LNCAP (cell line): ENCODE results near the gene CISD3.

Source experiments
- CTCF ChIP-seq: fragments of 450-650 bp; IDR thresholded peaks from 2 replicates; pipeline ENCODE4 v1.5.1; 2017; ENCODE audit warnings: mild to moderate bottlenecking

CISD3 gene

DNA sequence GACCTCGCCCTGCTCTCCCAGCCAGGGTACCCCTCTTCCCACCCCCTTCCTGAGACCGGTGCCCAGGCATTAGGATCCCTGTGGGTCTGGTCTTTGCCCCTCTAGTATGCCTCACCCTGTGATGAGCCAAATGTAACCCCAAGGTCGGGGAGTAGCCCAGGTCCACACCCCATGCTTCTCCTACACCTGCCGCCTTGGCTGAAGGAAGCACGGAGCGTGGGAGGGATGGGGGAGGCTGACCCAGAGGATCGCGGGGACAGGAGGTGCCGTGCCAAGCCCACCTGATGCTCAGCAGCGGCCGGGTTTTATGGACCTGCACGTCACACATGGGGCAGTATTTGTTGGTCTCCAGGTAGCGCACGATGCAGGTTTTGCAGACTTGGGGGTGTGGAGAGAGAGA lies 9.2 kb downstream of the CISD3 start:
- no peak for TF ChIP-seq CTCF

- no peak for TF ChIP-seq CTCF
Measured at GRCh38 chr17:38740044-38740443, 9.9 kb downstream of the CISD3 start.

DNA sequence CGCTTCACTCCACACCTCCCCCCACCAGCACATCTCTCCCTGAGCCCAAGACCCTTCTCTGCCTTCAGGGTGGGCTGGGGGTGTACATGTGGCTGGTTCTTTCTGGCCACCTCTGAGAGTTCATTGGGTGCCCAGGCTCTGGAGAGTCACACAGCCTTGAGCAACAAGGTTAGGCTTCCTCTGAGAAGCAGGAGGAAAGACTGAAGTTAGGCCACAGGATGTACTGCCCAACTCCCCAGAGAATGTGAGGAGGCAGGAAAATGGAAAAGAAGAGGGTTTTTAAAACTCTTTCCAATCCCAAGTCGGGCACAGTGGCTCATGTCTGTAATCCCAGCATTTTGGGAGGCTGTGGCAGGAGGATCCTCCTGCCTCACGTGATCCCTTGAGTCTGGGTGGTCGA lies 10.7 kb downstream of the CISD3 start:
- no peak for TF ChIP-seq CTCF

DNA sequence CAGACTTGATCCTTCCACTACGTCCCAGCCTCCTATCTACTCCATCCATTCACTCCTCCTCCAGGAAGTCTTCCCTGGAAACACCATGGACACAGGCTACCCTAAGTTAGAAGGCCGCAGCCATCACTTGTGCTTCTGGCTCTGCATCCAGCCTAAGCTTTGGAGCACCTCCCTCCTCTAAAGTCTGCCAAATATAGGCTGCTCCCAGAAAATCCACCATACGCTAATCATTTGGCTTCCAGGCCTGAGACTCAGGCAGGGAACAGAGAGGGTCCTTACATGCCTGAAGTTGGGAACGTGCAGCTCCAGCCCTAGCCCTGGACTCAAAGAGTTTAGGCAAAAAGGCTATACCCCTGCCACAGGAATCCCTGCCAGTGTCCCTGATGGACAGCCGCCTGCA lies 11.3 kb downstream of the CISD3 start:
- TF ChIP-seq CTCF: no peak

- no peak for TF ChIP-seq CTCF
Measured at GRCh38 chr17:38741921-38742410, 11.8 kb downstream of the CISD3 start.

DNA sequence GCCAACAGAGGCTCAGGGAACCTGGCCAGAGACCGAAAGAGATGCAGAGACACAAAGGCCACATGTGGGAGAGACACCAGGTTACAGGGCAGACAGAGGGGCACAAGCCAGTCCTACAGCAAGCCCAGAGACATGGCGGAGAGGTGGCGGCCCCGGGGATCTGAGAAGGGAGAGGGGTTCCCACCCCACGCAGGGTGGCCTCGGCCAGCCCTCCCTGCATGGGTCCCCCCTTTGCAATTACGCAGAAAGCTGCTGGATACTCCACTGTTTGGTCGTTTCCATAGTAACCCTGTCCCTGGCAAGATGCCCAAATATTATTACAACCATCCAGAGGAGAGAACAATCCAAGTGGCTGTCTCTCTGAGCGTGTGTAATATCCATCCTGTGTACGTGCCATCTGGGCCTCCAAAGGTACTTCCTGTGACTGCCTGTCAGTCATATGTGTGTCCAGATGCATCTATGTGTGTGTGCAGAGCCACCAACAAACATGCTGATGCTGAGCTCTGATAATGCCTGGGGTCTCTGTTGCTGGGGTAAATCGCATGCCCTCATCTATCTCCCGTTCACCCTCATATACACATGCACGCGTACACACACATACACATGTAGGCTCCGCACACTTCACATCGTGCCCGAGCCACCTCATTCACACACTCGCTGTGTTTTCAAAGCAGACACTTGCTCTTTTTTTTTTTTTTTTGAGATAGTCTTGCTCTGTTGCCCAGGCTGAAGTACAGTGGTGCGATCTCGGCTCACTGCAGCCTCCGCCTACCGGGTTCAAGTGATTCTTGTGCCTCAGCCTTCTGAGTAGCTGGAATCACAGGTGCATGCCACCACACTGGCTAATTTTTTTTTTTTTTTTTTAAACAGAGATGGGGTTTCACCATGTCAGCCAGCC lies 12.5 kb downstream of the CISD3 start:
- no peak for TF ChIP-seq CTCF

DNA sequence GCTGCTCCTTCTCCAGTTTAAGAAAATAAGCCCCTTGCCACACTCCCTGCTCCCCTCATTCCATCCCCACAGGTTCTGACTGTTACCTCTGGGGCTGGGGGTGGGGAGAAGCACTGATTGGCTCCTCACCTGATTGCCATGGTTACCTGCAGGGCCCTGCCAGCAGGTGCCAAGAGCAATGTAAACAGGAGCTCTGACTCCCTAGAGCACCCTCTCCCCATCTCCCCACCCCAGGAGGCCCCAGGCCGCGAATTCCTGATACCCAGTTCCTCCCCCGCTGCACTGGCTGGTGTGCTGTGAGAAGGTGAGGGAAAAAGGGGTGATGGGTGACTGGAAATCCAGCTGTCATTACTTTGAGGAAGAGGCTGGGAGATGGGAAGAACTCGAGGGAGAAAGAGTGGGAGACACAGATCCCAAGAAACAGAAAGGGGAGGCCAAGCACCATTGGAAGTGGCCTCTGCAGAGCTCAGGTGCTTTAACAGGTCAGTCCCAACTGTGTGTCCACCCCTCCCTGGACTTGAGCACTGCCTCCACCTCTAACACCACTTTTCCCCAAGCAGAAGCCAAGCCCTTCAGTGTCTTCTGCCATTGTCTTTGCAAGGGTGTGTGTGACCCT lies 13.5 kb downstream of the CISD3 start:
- TF ChIP-seq CTCF: no peak
